Endothelial cell of umbilical vein (primary cell): ENCODE data around the gene RGS18. TPM values are rescaled to one million over a fixed set of nuclear protein-coding genes. Genes with fewer than 3 reads are reported as not detected.

ENCODE experiments used
- BruUV-seq: library from RNA; stranded (reverse); fragments of 400-500 nt; replicated peaks from 2 replicates; lab custom pipeline; 2021; lab: Mats Ljungman, UMichigan
- CTCF ChIA-PET: fragments of 300-600, 350-600 bp; sonication (Branson Sonifier 250); formaldehyde crosslinking; loops from one replicate; lab custom pipeline; 2021; ENCODE audit warnings: antibody characterized with exemption, inconsistent platforms; lab: Charles Lee
- POLR2A ChIA-PET: fragments of 300-600, 350-600 bp; sonication (Branson Sonifier 250); formaldehyde crosslinking; loops from one replicate; lab custom pipeline; 2021; ENCODE audit warnings: antibody characterized with exemption, inconsistent platforms; lab: Charles Lee
- DNase-seq: peaks from one replicate; pipeline ENCODE4 v3.0.0-alpha.2; 2011; ENCODE audit warnings: low read depth, low spot score
- FAIRE-seq: peaks from 2 replicates; lab custom pipeline; 2011; peaks lifted over from hg19 to GRCh38; lab: Jason Lieb, UNC
- H2AFZ ChIP-seq: 2 replicates; pipeline ENCODE4 v1.6.0; 2012; ENCODE audit warnings: low read depth, low read length, control low read depth, inconsistent platforms
- H3K27ac ChIP-seq: 2 replicates; pipeline ENCODE4 v1.5.1; 2011; ENCODE audit warnings: low read depth, mild to moderate bottlenecking, control low read depth, low read length, moderate library complexity; ENCODE audit not compliant: insufficient read depth
- H3K27me3 ChIP-seq, 2 experiments: 2 replicates each; pipeline versions ENCODE4 v1.6.0 to v1.6.1; 2011; ENCODE audit warnings: low read length in 2 of 2, mixed read lengths in 1 of 2; ENCODE audit not compliant: control insufficient read depth in 2 of 2, insufficient read depth in 2 of 2
- H3K36me3 ChIP-seq, 2 experiments: 2 replicates in 1 of 2; 3 replicates in 1 of 2; pipeline ENCODE4 v1.5.1; 2011; ENCODE audit warnings: low read length in 2 of 2, mild to moderate bottlenecking in 1 of 2, moderate library complexity in 1 of 2; ENCODE audit not compliant: control insufficient read depth in 2 of 2, insufficient read depth in 2 of 2; ENCODE audit errors: extremely low read depth in 1 of 2
- H3K4me1 ChIP-seq: 3 replicates; pipeline ENCODE4 v1.5.1; 2011; ENCODE audit warnings: mild to moderate bottlenecking, low read length; ENCODE audit not compliant: control insufficient read depth, insufficient read depth; ENCODE audit errors: extremely low read depth
- H3K4me2 ChIP-seq: 2 replicates; pipeline ENCODE4 v1.6.1; 2011; ENCODE audit warnings: low read length, control low read depth, mixed read lengths; ENCODE audit not compliant: insufficient read depth
- H3K4me3 ChIP-seq, 3 experiments: fragments of 200-600 bp in 1 of 3; sonication (generic), shearing (Covaris generic) in 1 of 3; replicated peaks in 1 of 3; 2 replicates each; pipeline ENCODE4 v1.5.1; 2011 to 2016; ENCODE audit warnings: control low read depth in 3 of 3, low read length in 3 of 3, mild to moderate bottlenecking in 2 of 3, inconsistent platforms in 1 of 3, low read depth in 1 of 3, moderate library complexity in 1 of 3; ENCODE audit not compliant: insufficient read depth in 1 of 3
- H3K79me2 ChIP-seq: 2 replicates; pipeline ENCODE4 v1.6.0; 2012; ENCODE audit warnings: low read length, inconsistent platforms; ENCODE audit not compliant: control insufficient read depth, insufficient read depth
- H3K9ac ChIP-seq: replicated peaks from 2 replicates; pipeline ENCODE3; 2011; ENCODE audit warnings: low read length, control low read depth; ENCODE audit not compliant: insufficient read depth; ENCODE audit errors: extremely low read depth
- H3K9me1 ChIP-seq: replicated peaks from 3 replicates; pipeline ENCODE4 v1.6.0; 2011; ENCODE audit warnings: mild to moderate bottlenecking, low read length; ENCODE audit not compliant: control insufficient read depth, insufficient read depth; ENCODE audit errors: extremely low read depth
- H3K9me3 ChIP-seq: replicated peaks from 2 replicates; pipeline ENCODE4 v1.5.1; 2012; ENCODE audit warnings: low read length, inconsistent platforms; ENCODE audit not compliant: control insufficient read depth, insufficient read depth
- H4K20me1 ChIP-seq: replicated peaks from 2 replicates; pipeline ENCODE3; 2011; ENCODE audit warnings: mild to moderate bottlenecking, low read length; ENCODE audit not compliant: control insufficient read depth, insufficient read depth; ENCODE audit errors: extremely low read depth
- CTCF ChIP-seq, 2 donors: IDR thresholded peaks; 1 replicate in 1 of 2; 2 replicates in 1 of 2; pipeline ENCODE4 v1.5.1; 2011; ENCODE audit warnings: low read length in 2 of 2, mild to moderate bottlenecking in 2 of 2, moderate library complexity in 2 of 2, control low read depth in 1 of 2, inconsistent platforms in 1 of 2, low read depth in 1 of 2; ENCODE audit not compliant: insufficient read depth in 1 of 2; ENCODE audit errors: extremely low read depth in 1 of 2
- EZH2 ChIP-seq: IDR thresholded peaks from 2 replicates; pipeline ENCODE4 v1.6.1; 2012; ENCODE audit warnings: borderline replicate concordance, low read depth, mild to moderate bottlenecking, moderate library complexity, low read length, inconsistent platforms; ENCODE audit not compliant: severe bottlenecking
- FOS ChIP-seq: IDR thresholded peaks from 2 replicates; pipeline ENCODE4 v1.6.1; 2011; ENCODE audit warnings: mild to moderate bottlenecking, low read length, moderate library complexity, borderline replicate concordance; ENCODE audit not compliant: insufficient read depth
- GATA2 ChIP-seq: IDR thresholded peaks from 2 replicates; pipeline ENCODE4 v1.7.0; 2011; ENCODE audit warnings: low read depth, mild to moderate bottlenecking, moderate library complexity, mixed read lengths, low read length; ENCODE audit not compliant: insufficient read length, insufficient read depth
- MAX ChIP-seq: IDR thresholded peaks from 2 replicates; pipeline ENCODE4 v1.6.1; 2011; ENCODE audit not compliant: insufficient read depth, insufficient read length
- MYC ChIP-seq: IDR thresholded peaks from one replicate; pipeline ENCODE4 v1.6.1; 2011; ENCODE audit warnings: mild to moderate bottlenecking, low read depth, low read length
- POLR2A ChIP-seq: IDR thresholded peaks from 2 replicates; pipeline ENCODE4 v1.6.1; 2012; ENCODE audit warnings: low read depth, mild to moderate bottlenecking, control low read depth, low read length
- POLR2AphosphoS5 ChIP-seq: IDR thresholded peaks from 2 replicates; pipeline ENCODE4 v1.6.1; 2012; ENCODE audit warnings: low read depth, mild to moderate bottlenecking, control low read depth, low read length, moderate library complexity; ENCODE audit not compliant: insufficient read depth
- dilution Hi-C: fragments of 300-500 bp; cut with MboI; formaldehyde crosslinking; loops from one replicate; pipeline ENCODE4 v1.15.0; 2019; ENCODE audit warnings: low sequenced_read_pairs; ENCODE audit not compliant: extremely low pct_ligation_motif_present
- intact Hi-C: fragments of 100-400 bp; cut with micrococcal nuclease; formaldehyde crosslinking; loops from one replicate; pipeline ENCODE4 v1.10.0; 2022
- polyA plus RNA-seq, 4 experiments: library from polyadenylated mRNA; depleted of rRNA in 3 of 4; stranded (reverse) in 3 of 4; unstranded in 1 of 4; fragments of >200 nt; gene quantifications; 2 replicates each; pipeline versions ENCODE4 v1.2.1 to v1.2.3, GENCODE V29; 2011 to 2012; ENCODE audit warnings: missing spikeins in 1 of 4
- total RNA-seq: library from RNA; stranded (reverse); gene quantifications from 2 replicates; pipeline ENCODE4 v1.2.3, GENCODE V29; 2021

Gene RGS18
- total and polyA plus RNA-seq, 2 donors (not counting 3 experiments of a cell fraction or from before 2014, with no cell fraction given), result not detected

- Histone ChIP-seq H3K9me3 (no peaks in the 10 kb centered on the region), H3K9me1 (no peaks in the 10 kb centered on the region), H3K27me3 (no peaks in the 10 kb centered on the region), H3K9ac (no peak overlapping the region), H3K4me2 (no peak overlapping the region), H2AFZ (no peak overlapping the region), H3K4me3 (no peak overlapping the region), H3K27ac (no peak overlapping the region), H3K4me1 (peaks cover 13% of the 10 kb centered on the region), H3K79me2 (no peaks in the 10 kb centered on the region), H4K20me1 (no peaks in the 10 kb centered on the region), H3K36me3 (no peaks in the 10 kb centered on the region)
- BruUV-seq, result no TSS peak
- CTCF ChIA-PET, result no interaction called here
- POLR2A ChIA-PET, result no interaction called here
- DNase-seq (no peak), FAIRE-seq (no peak)
- dilution Hi-C loops (no loop called here), intact Hi-C loops (loop anchor here (10.0 kb wide), 1 partner anchor 285 kb away; no protein-coding TSS in a partner anchor)
- TF ChIP-seq FOS, result no peak
- TF ChIP-seq POLR2A, result no peak
- no peak for TF ChIP-seq MAX
- no peak for TF ChIP-seq CTCF (IDR thresholded peaks at IDR 0.05; ENCODE audit: extremely low read depth in 1 of 2, insufficient read depth in 1 of 2, low read depth in 1 of 2, low read length in 2 of 2)
- TF ChIP-seq GATA2, result no peak
- no peak for TF ChIP-seq EZH2
Measured at GRCh38 chr1:192109576-192109975, 48.7 kb upstream of the RGS18 start.

GRCh38 chr1:192115000-192115399 lies 43.3 kb upstream of the RGS18 start:
- Histone ChIP-seq H3K9me1 (no peaks in the 10 kb centered on the region), H3K36me3 (no peaks in the 10 kb centered on the region), H3K4me2 (no peak overlapping the region), H3K9me3 (no peaks in the 10 kb centered on the region), H3K79me2 (no peaks in the 10 kb centered on the region), H3K9ac (no peak overlapping the region), H2AFZ (no peak overlapping the region), H3K27ac (no peak overlapping the region), H3K27me3 (no peaks in the 10 kb centered on the region), H3K4me3 (no peak overlapping the region), H4K20me1 (no peaks in the 10 kb centered on the region), H3K4me1 (peaks cover 12% of the 10 kb centered on the region)
- dilution Hi-C loops, result no loop called here
- CTCF ChIA-PET, result no interaction called here
- POLR2A ChIA-PET, result no interaction called here
- TF ChIP-seq MYC, result no peak
- TF ChIP-seq POLR2AphosphoS5, result no peak
- no peak for TF ChIP-seq POLR2A
- TF ChIP-seq GATA2, result no peak
- intact Hi-C loops, result no loop called here
- DNase-seq (no peak), FAIRE-seq (no peak)
- no TSS peak for BruUV-seq
